Panc1 (cell line): Measurements from ENCODE around the gene FAM241B.
A peak's percentile ranks its signal among the peaks of the same experiment; 100 is the strongest.

Experiments
- CTCF ChIP-seq: fragments of 450-650 bp; IDR thresholded peaks from 2 replicates; pipeline ENCODE4 v1.5.1; 2017; ENCODE audit warnings: mild to moderate bottlenecking
- POLR2AphosphoS5 ChIP-seq: IDR thresholded peaks from 2 replicates; pipeline ENCODE4 v1.6.1; 2012; ENCODE audit warnings: mild to moderate bottlenecking, low read depth, low read length, moderate library complexity

GRCh38 chr10:69639291-69640195 is 9.5 kb downstream of the FAM241B start:
- TF ChIP-seq CTCF = peak; percentile 97
- no peak for TF ChIP-seq POLR2AphosphoS5
